ENCODE results near the gene UBE2G2. TPM values are rescaled to one million over a fixed set of nuclear protein-coding genes. Genes with fewer than 3 reads are reported as not detected.

The UBE2G2 gene
- total and polyA plus RNA-seq, 2 of the 4 experiments (the other 2 are of a cell fraction) = 65.4 to 91.7 TPM

- H3K4me1 ChIP-seq (ENCODE audit: control insufficient read depth, insufficient read depth, low read length) = no peaks in the 10 kb centered on the region
- no peak overlapping the region for H3K4ac ChIP-seq (ENCODE audit: low read depth, low read length)
- H4K8ac ChIP-seq (ENCODE audit: low read depth in 2 of 2, low read length in 2 of 2) = no peak overlapping the region
- TF ChIP-seq MXI1 (IDR thresholded peaks at IDR 0.05; ENCODE audit: borderline replicate concordance, low read depth, low read length) (no peak), NFE2L2 (IDR thresholded peaks at IDR 0.05; ENCODE audit: low read depth, low read length) (no peak), USF2 (IDR thresholded peaks at IDR 0.05; ENCODE audit: low read depth, low read length) (no peak), RCOR1 (IDR thresholded peaks at IDR 0.05; ENCODE audit: insufficient replicate concordance, low read length) (no peak), MAFK (IDR thresholded peaks at IDR 0.05; ENCODE audit: low read depth, low read length) (no peak), RAD21 (IDR thresholded peaks at IDR 0.05; ENCODE audit: low read length) (no peak), BHLHE40 (IDR thresholded peaks at IDR 0.05; ENCODE audit: low read depth, low read length) (no peak), CEBPB (IDR thresholded peaks at IDR 0.05; ENCODE audit: low read depth, low read length) (no peak), CHD1 (IDR thresholded peaks at IDR 0.05; ENCODE audit: low read depth, low read length) (no peak), POLR2A (IDR thresholded peaks at IDR 0.05; ENCODE audit: low read depth, low read length) (no peak)
- no peak overlapping the region for H3K14ac ChIP-seq (replicated peaks; ENCODE audit: low read depth, low read length)
- H3K9ac ChIP-seq (ENCODE audit: low read depth, low read length) = no peak overlapping the region
- no peak overlapping the region for H3K56ac ChIP-seq (ENCODE audit: extremely low read depth, insufficient read depth, low read length)
- H2BK15ac ChIP-seq (ENCODE audit: low read depth, low read length) = no peak overlapping the region
- no peak overlapping the region for H3K23ac ChIP-seq (ENCODE audit: low read depth, low read length)
- DNase-seq (no peak), ATAC-seq (ENCODE audit: low read depth) (no peak)
- H2BK120ac ChIP-seq (ENCODE audit: low read depth, low read length) = no peak overlapping the region
- no peaks in the 10 kb centered on the region for H3K36me3 ChIP-seq (ENCODE audit: control insufficient read depth, insufficient read depth, low read length)
- H3K9me1 ChIP-seq (ENCODE audit: insufficient read depth, low read length) = peaks cover 2% of the 10 kb centered on the region; the same call in 1 of the 2 replicates
- ChIA-PET CTCF (no interaction called here), POLR2A (ENCODE audit: unreplicated experiment) (no interaction called here)
- no peak overlapping the region for H3K27ac ChIP-seq (ENCODE audit: insufficient read depth, low read length)
- H4K20me1 ChIP-seq (ENCODE audit: insufficient read depth, low read length) = no peaks in the 10 kb centered on the region
- H3K4me2 ChIP-seq (ENCODE audit: low read depth, low read length) = no peak overlapping the region
- H2AK5ac ChIP-seq (ENCODE audit: low read depth, low read length) = no peak overlapping the region
- WGBS, 2 experiments (ENCODE audit: extremely low coverage in 2 of 2, insufficient read length in 1 of 2) = 32% methylated on average over 3 of the region's 12 CpGs; no CpG with 5 or more reads in 1 of the 2 experiments
- peaks cover 3% of the 10 kb centered on the region; the same call in 1 of the 2 replicates for H3K9me3 ChIP-seq (ENCODE audit: control insufficient read depth, insufficient read depth, low read length)
- no peak overlapping the region for H4K91ac ChIP-seq (ENCODE audit: insufficient read depth, low read depth, low read length)
- in situ Hi-C loops (cut with MboI; ENCODE audit: low sequenced_read_pairs) = no loop called here
- intact Hi-C loops (cut with micrococcal nuclease) = no loop called here
- no peak overlapping the region for H2AFZ ChIP-seq (replicated peaks; ENCODE audit: low read length, poor library complexity)
- H2BK5ac ChIP-seq (ENCODE audit: low read depth, low read length, poor library complexity, severe bottlenecking) = no peak overlapping the region
- H3K27me3 ChIP-seq (ENCODE audit: control insufficient read depth, insufficient read depth, low read length) = peaks cover 37% of the 10 kb centered on the region
- no peak overlapping the region for H4K5ac ChIP-seq (ENCODE audit: low read depth, low read length)
- BruUV-seq (replicated peaks) = no TSS peak
- H3K4me3 ChIP-seq (ENCODE audit: insufficient read depth, low read depth, low read length) = no peak overlapping the region
- H2AK9ac ChIP-seq (replicated peaks; ENCODE audit: low read depth, low read length, poor library complexity) = no peak overlapping the region
- H2BK20ac ChIP-seq (ENCODE audit: low read depth, low read length) = no peak overlapping the region
- dilution Hi-C loops (cut with HindIII; ENCODE audit: low sequenced_read_pairs, unreplicated experiment) = no loop called here
- no peak overlapping the region for H3K18ac ChIP-seq (ENCODE audit: low read depth, low read length)
- no peaks in the 10 kb centered on the region for H3K79me1 ChIP-seq (ENCODE audit: low read depth in 1 of 2, low read length in 2 of 2)
These were observed 51.0 kb downstream of the UBE2G2 start for GRCh38 chr21:44750675-44751025.
